SK-N-SH treated with all-trans-retinoic acid at 6 μM for 48 hours (cell line): ENCODE measurements around the gene TYRP1.
A peak's percentile ranks its signal among the peaks of the same experiment; 100 is the strongest.

Experiments
- ATAC-seq: fragments of 200-7000 bp; cut with Tn5 transposase; 3 replicates; pipeline ENCODE4 v1.9.1; 2020; ENCODE audit warnings: mild to moderate bottlenecking, moderate library complexity
- ARNTL ChIP-seq: fragments of 450-650 bp; formaldehyde crosslinking; IDR thresholded peaks from 2 replicates; pipeline ENCODE4 v1.5.0; 2020; ENCODE audit warnings: low read depth, mild to moderate bottlenecking, moderate library complexity, borderline replicate concordance
- BACH2 ChIP-seq: fragments of 250-450 bp; sonication (Bioruptor Pico); IDR thresholded peaks from 2 replicates; pipeline ENCODE4 v1.9.0; 2021; ENCODE audit warnings: mild to moderate bottlenecking, borderline replicate concordance
- CSDC2 ChIP-seq: fragments of 250-450 bp; sonication (Bioruptor Pico); IDR thresholded peaks from 2 replicates; pipeline ENCODE4 v1.5.0; 2020; ENCODE audit warnings: mild to moderate bottlenecking, moderate library complexity
- ESRRG ChIP-seq: fragments of 250-450 bp; sonication (Bioruptor Pico); IDR thresholded peaks from 2 replicates; pipeline ENCODE4 v1.6.1; 2021; ENCODE audit warnings: mild to moderate bottlenecking
- GLIS3 ChIP-seq: fragments of 250-450 bp; sonication (Bioruptor Pico); IDR thresholded peaks from 2 replicates; pipeline ENCODE4 v1.5.0; 2020; ENCODE audit warnings: mild to moderate bottlenecking, moderate library complexity
- ISL1 ChIP-seq: fragments of 250-450 bp; sonication (Bioruptor Pico); IDR thresholded peaks from 2 replicates; pipeline ENCODE4 v2.1.2; 2022; ENCODE audit warnings: mild to moderate bottlenecking, moderate library complexity
- POU6F1 ChIP-seq: fragments of 250-450 bp; sonication (Bioruptor Pico); IDR thresholded peaks from 2 replicates; pipeline ENCODE4 v1.8.0; 2021; ENCODE audit warnings: low read depth, mild to moderate bottlenecking, moderate library complexity, borderline replicate concordance
- PPARA ChIP-seq: fragments of 250-450 bp; sonication (Bioruptor Pico); IDR thresholded peaks from 2 replicates; pipeline ENCODE4 v1.5.0; 2020; ENCODE audit warnings: mild to moderate bottlenecking, borderline replicate concordance
- RARB ChIP-seq: fragments of 250-450 bp; sonication (Bioruptor Pico); IDR thresholded peaks from 2 replicates; pipeline ENCODE4 v1.8.0; 2021; ENCODE audit warnings: mild to moderate bottlenecking, moderate library complexity
- SNAI2 ChIP-seq: fragments of 250-450 bp; sonication (Bioruptor Pico); IDR thresholded peaks from 2 replicates; pipeline ENCODE4 v1.5.0; 2020; ENCODE audit warnings: mild to moderate bottlenecking, moderate library complexity
- TCF4 ChIP-seq: fragments of 250-450 bp; sonication (Bioruptor Pico); IDR thresholded peaks from 2 replicates; pipeline ENCODE4 v1.8.0; 2021; ENCODE audit warnings: mild to moderate bottlenecking, moderate library complexity, borderline replicate concordance
- TOX ChIP-seq: fragments of 250-450 bp; sonication (Bioruptor Pico); IDR thresholded peaks from 2 replicates; pipeline ENCODE4 v1.8.0; 2021; ENCODE audit warnings: mild to moderate bottlenecking, moderate library complexity, borderline replicate concordance
- TSHZ2 ChIP-seq: fragments of 250-450 bp; sonication (Bioruptor Pico); IDR thresholded peaks from 2 replicates; pipeline ENCODE4 v1.5.0; 2020; ENCODE audit warnings: mild to moderate bottlenecking, moderate library complexity
- ZC3H10 ChIP-seq: fragments of 250-450 bp; sonication (Bioruptor Pico); IDR thresholded peaks from 2 replicates; pipeline ENCODE4 v1.5.1; 2021; ENCODE audit warnings: mild to moderate bottlenecking, moderate library complexity
- ZFP3 ChIP-seq: fragments of 250-450 bp; sonication (Bioruptor Pico); IDR thresholded peaks from 2 replicates; pipeline ENCODE4 v1.5.0; 2020; ENCODE audit warnings: mild to moderate bottlenecking, moderate library complexity
- ZFP30 ChIP-seq: fragments of 450-650 bp; formaldehyde crosslinking; IDR thresholded peaks from 2 replicates; pipeline ENCODE4 v1.5.0; 2022; ENCODE audit warnings: mild to moderate bottlenecking, moderate library complexity
- ZNF565 ChIP-seq: fragments of 450-650 bp; formaldehyde crosslinking; conservative IDR thresholded peaks from 2 replicates; pipeline ENCODE4 v1.5.0; 2020; ENCODE audit warnings: low read depth, mild to moderate bottlenecking, moderate library complexity
- ZNF70 ChIP-seq: fragments of 450-650 bp; formaldehyde crosslinking; IDR thresholded peaks from 2 replicates; pipeline ENCODE4 v1.5.0; 2020; ENCODE audit warnings: mild to moderate bottlenecking, moderate library complexity
- ZNF8 ChIP-seq: fragments of 450-650 bp; formaldehyde crosslinking; IDR thresholded peaks from 2 replicates; pipeline ENCODE4 v1.5.0; 2020; ENCODE audit warnings: mild to moderate bottlenecking, moderate library complexity
- TF ChIP-seq, protein P1 (sequence below): fragments of 250-450 bp; sonication (Bioruptor Pico); IDR thresholded peaks from 2 replicates; pipeline ENCODE4 v1.5.1; 2020; ENCODE audit warnings: low read depth, mild to moderate bottlenecking, moderate library complexity
- TF ChIP-seq, protein P2 (sequence below): fragments of 250-450 bp; sonication (Bioruptor Pico); IDR thresholded peaks from 2 replicates; pipeline ENCODE4 v1.5.1; 2021; ENCODE audit warnings: mild to moderate bottlenecking, moderate library complexity
- TF ChIP-seq, protein P3 (sequence below): fragments of 250-450 bp; sonication (Bioruptor Pico); IDR thresholded peaks from 2 replicates; pipeline ENCODE4 v1.8.0; 2020; ENCODE audit warnings: mild to moderate bottlenecking, moderate library complexity, borderline replicate concordance

TYRP1 gene

GRCh38 chr9:12719431-12719830 is 26.2 kb downstream of the TYRP1 start:
- TF ChIP-seq ZC3H10 (CRISPR knock-in tag): no peak
- no peak for TF ChIP-seq ZNF70 (CRISPR knock-in tag)
- TF ChIP-seq ZFP30 (CRISPR knock-in tag): no peak
- TF ChIP-seq ZNF565: no peak
- TF ChIP-seq ZFP3: no peak
- no peak for TF ChIP-seq SNAI2 (CRISPR knock-in tag)
- no peak for TF ChIP-seq ZNF8 (CRISPR knock-in tag)
- TF ChIP-seq GLIS3 (CRISPR knock-in tag): no peak
- TF ChIP-seq ESRRG (CRISPR knock-in tag): no peak
- TF ChIP-seq, protein P1, sequence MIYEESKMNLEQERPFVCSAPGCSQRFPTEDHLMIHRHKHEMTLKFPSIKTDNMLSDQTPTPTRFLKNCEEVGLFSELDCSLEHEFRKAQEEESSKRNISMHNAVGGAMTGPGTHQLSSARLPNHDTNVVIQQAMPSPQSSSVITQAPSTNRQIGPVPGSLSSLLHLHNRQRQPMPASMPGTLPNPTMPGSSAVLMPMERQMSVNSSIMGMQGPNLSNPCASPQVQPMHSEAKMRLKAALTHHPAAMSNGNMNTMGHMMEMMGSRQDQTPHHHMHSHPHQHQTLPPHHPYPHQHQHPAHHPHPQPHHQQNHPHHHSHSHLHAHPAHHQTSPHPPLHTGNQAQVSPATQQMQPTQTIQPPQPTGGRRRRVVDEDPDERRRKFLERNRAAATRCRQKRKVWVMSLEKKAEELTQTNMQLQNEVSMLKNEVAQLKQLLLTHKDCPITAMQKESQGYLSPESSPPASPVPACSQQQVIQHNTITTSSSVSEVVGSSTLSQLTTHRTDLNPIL (CRISPR knock-in tag): no peak
- TF ChIP-seq, protein P2, sequence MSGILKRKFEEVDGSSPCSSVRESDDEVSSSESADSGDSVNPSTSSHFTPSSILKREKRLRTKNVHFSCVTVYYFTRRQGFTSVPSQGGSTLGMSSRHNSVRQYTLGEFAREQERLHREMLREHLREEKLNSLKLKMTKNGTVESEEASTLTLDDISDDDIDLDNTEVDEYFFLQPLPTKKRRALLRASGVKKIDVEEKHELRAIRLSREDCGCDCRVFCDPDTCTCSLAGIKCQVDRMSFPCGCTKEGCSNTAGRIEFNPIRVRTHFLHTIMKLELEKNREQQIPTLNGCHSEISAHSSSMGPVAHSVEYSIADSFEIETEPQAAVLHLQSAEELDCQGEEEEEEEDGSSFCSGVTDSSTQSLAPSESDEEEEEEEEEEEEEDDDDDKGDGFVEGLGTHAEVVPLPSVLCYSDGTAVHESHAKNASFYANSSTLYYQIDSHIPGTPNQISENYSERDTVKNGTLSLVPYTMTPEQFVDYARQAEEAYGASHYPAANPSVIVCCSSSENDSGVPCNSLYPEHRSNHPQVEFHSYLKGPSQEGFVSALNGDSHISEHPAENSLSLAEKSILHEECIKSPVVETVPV (CRISPR knock-in tag): no peak
- TF ChIP-seq BACH2 (CRISPR knock-in tag): no peak
- TF ChIP-seq POU6F1: no peak
- no peak for TF ChIP-seq RARB (CRISPR knock-in tag)
- peak; percentile 76 for ATAC-seq

DNA sequence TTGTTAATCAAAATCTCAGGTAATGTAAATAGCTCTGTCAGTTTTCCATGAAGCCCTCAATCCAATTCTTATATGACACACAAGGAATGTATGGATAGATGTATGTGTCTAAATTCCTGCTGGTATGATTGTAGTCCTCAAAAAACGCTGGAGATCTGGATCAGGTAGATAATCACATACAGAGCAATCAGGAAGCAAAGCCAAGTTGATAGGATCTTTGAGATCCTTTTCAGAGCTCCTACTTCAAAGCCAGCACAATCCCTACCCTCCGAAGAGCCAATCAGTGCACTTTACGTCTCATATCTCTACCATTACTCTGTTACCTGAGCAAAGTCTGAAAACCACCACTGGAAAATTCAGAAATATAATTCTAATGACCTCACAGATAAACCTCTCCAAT is 27.4 kb downstream of the TYRP1 start:
- no peak for TF ChIP-seq SNAI2 (CRISPR knock-in tag)
- TF ChIP-seq ESRRG (CRISPR knock-in tag): no peak
- TF ChIP-seq ARNTL (CRISPR knock-in tag): no peak
- TF ChIP-seq, protein P3, sequence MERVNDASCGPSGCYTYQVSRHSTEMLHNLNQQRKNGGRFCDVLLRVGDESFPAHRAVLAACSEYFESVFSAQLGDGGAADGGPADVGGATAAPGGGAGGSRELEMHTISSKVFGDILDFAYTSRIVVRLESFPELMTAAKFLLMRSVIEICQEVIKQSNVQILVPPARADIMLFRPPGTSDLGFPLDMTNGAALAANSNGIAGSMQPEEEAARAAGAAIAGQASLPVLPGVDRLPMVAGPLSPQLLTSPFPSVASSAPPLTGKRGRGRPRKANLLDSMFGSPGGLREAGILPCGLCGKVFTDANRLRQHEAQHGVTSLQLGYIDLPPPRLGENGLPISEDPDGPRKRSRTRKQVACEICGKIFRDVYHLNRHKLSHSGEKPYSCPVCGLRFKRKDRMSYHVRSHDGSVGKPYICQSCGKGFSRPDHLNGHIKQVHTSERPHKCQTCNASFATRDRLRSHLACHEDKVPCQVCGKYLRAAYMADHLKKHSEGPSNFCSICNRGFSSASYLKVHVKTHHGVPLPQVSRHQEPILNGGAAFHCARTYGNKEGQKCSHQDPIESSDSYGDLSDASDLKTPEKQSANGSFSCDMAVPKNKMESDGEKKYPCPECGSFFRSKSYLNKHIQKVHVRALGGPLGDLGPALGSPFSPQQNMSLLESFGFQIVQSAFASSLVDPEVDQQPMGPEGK: no peak
- no peak for TF ChIP-seq GLIS3 (CRISPR knock-in tag)
- no peak for TF ChIP-seq BACH2 (CRISPR knock-in tag)
- TF ChIP-seq PPARA: no peak
- TF ChIP-seq CSDC2: no peak
- no peak for TF ChIP-seq ZFP3
- no peak for TF ChIP-seq ISL1
- no peak for TF ChIP-seq POU6F1
- TF ChIP-seq, protein P2 (CRISPR knock-in tag): no peak
- TF ChIP-seq TCF4 (CRISPR knock-in tag): no peak
- no peak for TF ChIP-seq ZNF565
- TF ChIP-seq ZC3H10 (CRISPR knock-in tag): no peak
- no peak for TF ChIP-seq TSHZ2 (CRISPR knock-in tag)
- no peak for TF ChIP-seq TOX
- no peak for TF ChIP-seq RARB (CRISPR knock-in tag)
- ATAC-seq: no peak
